Nephron (organoid): Measurements from ENCODE around the gene KRT6C.

Experiments used
- H3K27ac Mint-ChIP-seq, 3 experiments: 2 replicates each; pipeline ENCODE4 v1.8.0; 2020; ENCODE audit warnings: mixed read lengths in 3 of 3, mild to moderate bottlenecking in 2 of 3, moderate library complexity in 1 of 3
- H3K27me3 Mint-ChIP-seq: 2 replicates; pipeline ENCODE4 v1.8.0; 2021; ENCODE audit warnings: low read depth, mild to moderate bottlenecking, moderate library complexity, mixed read lengths
- H3K36me3 Mint-ChIP-seq: 2 replicates; pipeline ENCODE4 v1.8.0; 2020; ENCODE audit warnings: low read depth, mixed read lengths
- H3K4me1 Mint-ChIP-seq: 2 replicates; pipeline ENCODE4 v1.8.0; 2020; ENCODE audit warnings: mixed read lengths
- H3K4me3 Mint-ChIP-seq, 3 experiments: 2 replicates each; pipeline ENCODE4 v1.8.0; 2020; ENCODE audit warnings: mild to moderate bottlenecking in 3 of 3, mixed read lengths in 3 of 3, moderate library complexity in 2 of 3
- H3K9me3 Mint-ChIP-seq: 2 replicates; pipeline ENCODE4 v1.8.0; 2020; ENCODE audit warnings: mixed read lengths
- TF ChIP-seq, protein P1 (sequence below), 3 experiments: fragments of 200-600 bp; sonication (generic); IDR thresholded peaks; one replicate each; pipeline ENCODE4 v1.5.0; 2021; ENCODE audit warnings: antibody characterized with exemption in 3 of 3; ENCODE audit not compliant: unreplicated experiment in 3 of 3

KRT6C gene

GRCh38 chr12:52519387-52519703 is 45.7 kb upstream of the KRT6C start:
- TF ChIP-seq, protein P1, sequence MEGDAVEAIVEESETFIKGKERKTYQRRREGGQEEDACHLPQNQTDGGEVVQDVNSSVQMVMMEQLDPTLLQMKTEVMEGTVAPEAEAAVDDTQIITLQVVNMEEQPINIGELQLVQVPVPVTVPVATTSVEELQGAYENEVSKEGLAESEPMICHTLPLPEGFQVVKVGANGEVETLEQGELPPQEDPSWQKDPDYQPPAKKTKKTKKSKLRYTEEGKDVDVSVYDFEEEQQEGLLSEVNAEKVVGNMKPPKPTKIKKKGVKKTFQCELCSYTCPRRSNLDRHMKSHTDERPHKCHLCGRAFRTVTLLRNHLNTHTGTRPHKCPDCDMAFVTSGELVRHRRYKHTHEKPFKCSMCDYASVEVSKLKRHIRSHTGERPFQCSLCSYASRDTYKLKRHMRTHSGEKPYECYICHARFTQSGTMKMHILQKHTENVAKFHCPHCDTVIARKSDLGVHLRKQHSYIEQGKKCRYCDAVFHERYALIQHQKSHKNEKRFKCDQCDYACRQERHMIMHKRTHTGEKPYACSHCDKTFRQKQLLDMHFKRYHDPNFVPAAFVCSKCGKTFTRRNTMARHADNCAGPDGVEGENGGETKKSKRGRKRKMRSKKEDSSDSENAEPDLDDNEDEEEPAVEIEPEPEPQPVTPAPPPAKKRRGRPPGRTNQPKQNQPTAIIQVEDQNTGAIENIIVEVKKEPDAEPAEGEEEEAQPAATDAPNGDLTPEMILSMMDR (IDR thresholded peaks at IDR 0.05; ENCODE audit: unreplicated experiment in 3 of 3): no peak
- no peaks in the 10 kb centered on the region for H3K9me3 Mint-ChIP-seq
- H3K4me3 Mint-ChIP-seq: no peak overlapping the region
- no peaks in the 10 kb centered on the region for H3K36me3 Mint-ChIP-seq
- H3K4me1 Mint-ChIP-seq: no peaks in the 10 kb centered on the region
- no peak overlapping the region for H3K27ac Mint-ChIP-seq
- H3K27me3 Mint-ChIP-seq: peaks cover 16% of the 10 kb centered on the region

GRCh38 chr12:52518574-52519386 is 45.2 kb upstream of the KRT6C start:
- Mint-ChIP-seq H3K27me3 (peaks cover 20% of the 10 kb centered on the region), H3K36me3 (no peaks in the 10 kb centered on the region), H3K27ac (no peak overlapping the region), H3K4me3 (no peak overlapping the region), H3K9me3 (no peaks in the 10 kb centered on the region), H3K4me1 (no peaks in the 10 kb centered on the region)
- TF ChIP-seq, protein P1 (IDR thresholded peaks at IDR 0.05; ENCODE audit: unreplicated experiment in 3 of 3): no peak

GRCh38 chr12:52517888-52518287 is 44.3 kb upstream of the KRT6C start:
- no peaks in the 10 kb centered on the region for H3K4me1 Mint-ChIP-seq
- H3K4me3 Mint-ChIP-seq: no peak overlapping the region
- no peak overlapping the region for H3K27ac Mint-ChIP-seq
- H3K27me3 Mint-ChIP-seq: peaks cover 20% of the 10 kb centered on the region
- H3K36me3 Mint-ChIP-seq: no peaks in the 10 kb centered on the region
- H3K9me3 Mint-ChIP-seq: no peaks in the 10 kb centered on the region
- TF ChIP-seq, protein P1 (IDR thresholded peaks at IDR 0.05; ENCODE audit: unreplicated experiment in 3 of 3): no peak

- H3K4me1 Mint-ChIP-seq: no peaks in the 10 kb centered on the region
- H3K9me3 Mint-ChIP-seq: no peaks in the 10 kb centered on the region
- H3K4me3 Mint-ChIP-seq: no peak overlapping the region
- H3K36me3 Mint-ChIP-seq: no peaks in the 10 kb centered on the region
- TF ChIP-seq, protein P1 (IDR thresholded peaks at IDR 0.05; ENCODE audit: unreplicated experiment in 3 of 3): no peak
- peaks cover 20% of the 10 kb centered on the region for H3K27me3 Mint-ChIP-seq
- H3K27ac Mint-ChIP-seq: no peak overlapping the region
These were observed 43.6 kb upstream of the KRT6C start for GRCh38 chr12:52517005-52517835.

GRCh38 chr12:52515927-52516831 is 42.6 kb upstream of the KRT6C start:
- no peaks in the 10 kb centered on the region for H3K36me3 Mint-ChIP-seq
- H3K27me3 Mint-ChIP-seq: peaks cover 17% of the 10 kb centered on the region
- H3K4me3 Mint-ChIP-seq: no peak overlapping the region
- no peak overlapping the region for H3K27ac Mint-ChIP-seq
- peaks cover 7% of the 10 kb centered on the region for H3K9me3 Mint-ChIP-seq
- H3K4me1 Mint-ChIP-seq: no peaks in the 10 kb centered on the region
- TF ChIP-seq, protein P1 (IDR thresholded peaks at IDR 0.05; ENCODE audit: unreplicated experiment in 3 of 3): no peak
